NOMO-1 (cell line): ENCODE measurements around the gene ZBTB16.

ENCODE experiments used
- DNase-seq, 2 experiments: peaks; one replicate each; lab custom pipeline; 2025; ENCODE audit not compliant: unreplicated experiment in 2 of 2; lab: John Stamatoyannopoulos, UW

Gene ZBTB16

DNA sequence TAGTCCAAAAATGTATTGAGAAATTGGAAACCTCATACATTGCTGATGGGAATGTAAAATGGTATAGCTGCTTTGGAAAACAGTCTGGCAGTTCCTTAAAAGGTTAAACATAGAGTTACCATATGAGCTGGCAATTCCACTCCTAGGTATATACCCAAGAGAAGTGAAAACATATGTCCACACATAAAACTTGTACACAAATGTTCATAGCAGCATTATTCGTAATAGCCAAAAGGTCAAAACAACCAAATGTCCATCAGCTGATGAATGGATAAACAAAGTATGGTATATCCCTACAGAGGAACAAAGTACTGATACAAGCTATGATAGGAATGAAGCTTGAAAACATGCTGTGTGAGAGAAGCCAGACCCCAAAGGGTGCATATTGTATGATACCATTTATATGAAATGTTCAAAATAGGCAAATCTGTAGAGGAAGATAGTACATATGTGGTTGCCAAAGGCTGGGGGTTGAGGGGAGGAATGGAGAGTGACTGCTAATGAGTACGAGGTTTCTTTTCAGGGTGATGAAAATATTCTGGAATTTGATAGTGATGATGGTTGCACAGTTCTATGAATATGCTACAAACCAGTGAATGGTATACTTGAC is 85.8 kb downstream of the ZBTB16 start:
- DNase-seq: no peak

DNA sequence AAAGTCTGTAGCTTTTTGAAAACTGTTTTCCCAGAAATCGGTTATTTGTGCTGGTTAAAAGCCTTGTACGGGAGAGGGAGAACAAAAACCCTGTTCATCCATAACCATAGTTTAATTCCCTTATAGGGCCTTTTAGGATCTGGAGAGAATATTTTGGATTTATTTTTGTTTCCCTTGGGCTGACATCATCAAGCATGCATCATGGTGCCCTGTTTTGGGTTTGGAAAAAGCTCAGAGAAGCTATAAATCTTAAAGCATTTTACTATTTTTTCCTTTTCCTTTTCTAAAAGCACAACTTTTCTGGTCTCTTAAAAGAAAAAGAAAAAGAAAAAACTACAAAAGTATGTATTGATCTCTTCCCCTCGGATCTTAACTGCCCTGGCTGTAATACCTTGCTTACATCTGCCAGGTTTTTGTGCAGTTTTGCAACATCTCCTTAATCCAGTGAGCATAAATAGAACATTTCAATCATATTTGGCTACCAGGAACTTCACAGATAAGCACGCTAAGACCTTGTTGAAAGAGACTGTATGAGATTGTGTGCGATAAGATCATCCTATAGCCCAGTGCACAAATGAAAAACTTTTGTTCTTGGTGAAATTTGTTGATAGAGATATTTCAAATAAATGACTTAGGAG is 88.0 kb downstream of the ZBTB16 start:
- no peak for DNase-seq

DNA sequence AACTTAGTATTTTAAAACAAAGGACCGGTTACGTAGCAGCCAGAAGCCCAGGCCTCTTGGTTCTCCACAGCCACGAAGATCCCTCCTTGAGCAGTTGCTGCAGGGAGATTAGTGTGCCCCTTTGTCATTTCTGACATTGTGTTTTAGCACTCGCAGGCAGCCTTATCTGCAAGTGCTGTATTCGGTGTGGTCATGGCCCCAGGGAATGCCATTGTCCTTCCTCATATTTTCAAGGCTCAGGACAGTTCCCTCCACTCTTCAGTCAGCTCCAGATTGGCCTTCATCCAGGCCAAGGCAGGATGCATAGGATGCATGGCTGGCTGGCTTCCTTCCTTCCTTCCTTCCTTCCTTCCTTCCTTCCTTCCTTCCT is 88.5 kb downstream of the ZBTB16 start:
- no peak for DNase-seq

DNA sequence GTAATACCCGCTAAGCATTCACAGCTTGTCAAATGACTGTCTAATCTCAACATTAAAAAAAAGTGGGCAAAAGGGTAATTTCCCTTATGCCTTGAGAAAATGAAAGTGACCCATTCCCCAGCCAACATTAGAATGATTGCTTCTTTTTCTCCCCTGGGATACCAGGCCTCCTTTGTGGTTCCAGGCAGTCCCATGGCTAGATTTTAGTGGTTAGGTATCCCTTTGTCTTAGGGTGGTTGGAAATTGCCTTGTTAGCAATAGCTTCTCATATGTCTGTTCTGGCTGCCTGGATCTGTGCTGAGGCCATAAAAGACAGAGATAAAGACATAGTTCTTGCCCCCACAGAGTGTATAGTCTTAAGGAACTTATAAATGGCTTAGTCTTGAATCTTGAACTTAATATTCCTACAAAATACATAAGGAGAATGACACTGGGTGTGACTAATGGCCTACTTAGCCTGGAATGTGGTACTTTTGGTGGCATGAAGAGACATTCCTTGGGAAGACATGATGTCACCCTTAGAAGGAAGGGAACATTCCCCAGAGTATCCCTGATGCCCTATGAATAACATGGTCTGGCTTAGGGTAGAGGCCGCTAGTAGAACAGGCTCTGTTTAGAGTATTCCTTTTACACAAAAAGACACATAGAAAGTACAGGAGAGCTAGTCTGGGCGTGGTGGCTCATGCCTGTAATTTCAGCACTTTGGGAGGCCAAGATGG is 90.3 kb downstream of the ZBTB16 start:
- no peak for DNase-seq

DNA sequence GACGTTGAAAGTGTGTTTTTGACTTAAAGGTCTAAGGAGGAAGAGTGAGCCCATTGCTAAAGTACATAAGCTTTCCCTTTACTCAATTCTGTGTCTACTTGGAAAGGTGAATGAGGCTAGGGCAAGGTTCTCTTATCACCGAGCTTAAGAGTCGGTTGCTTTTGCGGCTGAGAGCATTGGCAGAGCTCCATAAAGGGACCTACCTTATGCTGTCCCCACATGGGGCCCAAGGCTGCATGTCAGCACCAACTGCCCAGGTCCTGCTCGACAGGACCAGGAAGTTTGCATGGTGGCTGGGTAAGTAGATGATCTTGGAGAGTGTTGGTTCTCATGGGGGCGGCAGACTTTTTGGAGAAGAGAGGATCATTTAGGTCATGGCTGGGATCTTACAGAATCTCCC is 91.2 kb downstream of the ZBTB16 start:
- no peak for DNase-seq

DNA sequence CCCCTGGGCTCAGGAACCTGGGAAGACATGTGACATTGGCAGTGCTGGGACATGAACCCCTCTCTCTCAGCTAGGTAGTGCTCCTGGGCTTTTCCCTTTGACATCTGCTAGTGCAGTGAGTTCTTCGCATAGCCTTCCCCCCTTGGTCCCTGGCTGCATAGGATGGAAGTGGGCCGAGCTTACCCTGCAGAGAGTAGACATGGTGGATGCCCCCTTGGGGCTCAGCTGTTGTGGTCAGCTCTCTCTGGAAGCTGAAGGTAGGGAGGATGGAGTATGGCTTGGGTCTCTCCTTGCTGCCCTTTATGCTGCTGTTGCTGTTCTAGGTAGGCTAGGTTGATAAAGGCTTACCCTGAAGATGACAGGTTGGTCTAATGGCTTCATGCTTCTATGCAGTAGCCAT is 92.1 kb downstream of the ZBTB16 start:
- DNase-seq: no peak

DNA sequence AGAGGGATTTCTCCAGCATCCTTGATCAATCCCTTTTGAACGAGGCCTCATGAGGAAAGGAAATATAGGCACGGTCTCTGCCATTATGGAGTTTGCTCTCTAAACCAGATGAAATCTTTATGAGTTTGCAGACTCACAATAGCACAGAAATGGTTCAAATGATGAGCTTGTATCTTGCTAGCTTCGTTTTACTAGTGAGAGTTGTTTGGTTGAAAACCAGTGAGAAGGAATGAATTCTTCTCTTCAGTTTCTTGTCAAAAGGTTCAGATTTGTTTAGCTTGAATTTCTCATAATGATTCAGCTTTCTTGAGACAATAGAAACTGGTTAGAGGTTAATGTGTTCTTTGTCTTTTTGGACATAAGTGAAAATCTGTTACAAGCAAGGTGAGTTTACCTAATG is 92.7 kb downstream of the ZBTB16 start:
- DNase-seq: no peak

DNA sequence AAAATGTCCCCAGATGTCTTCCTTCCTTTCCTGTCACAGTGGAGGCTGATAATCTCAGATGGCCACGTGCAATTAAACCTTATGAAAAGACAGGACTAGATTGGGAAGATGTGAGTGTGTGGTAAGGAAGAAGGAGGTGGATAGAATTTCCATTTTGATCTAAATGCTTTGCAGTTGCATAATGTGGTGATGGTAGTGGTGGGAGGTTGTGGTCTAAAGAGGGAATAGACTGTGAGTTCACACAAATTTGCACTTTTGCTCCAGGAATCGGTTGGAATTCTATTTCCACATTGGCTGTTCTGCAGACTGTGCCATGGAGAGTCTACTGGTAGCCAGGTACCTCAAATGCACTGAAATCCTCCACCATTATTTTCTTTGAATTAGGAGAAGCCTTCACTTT is 93.3 kb downstream of the ZBTB16 start:
- DNase-seq: no peak

DNA sequence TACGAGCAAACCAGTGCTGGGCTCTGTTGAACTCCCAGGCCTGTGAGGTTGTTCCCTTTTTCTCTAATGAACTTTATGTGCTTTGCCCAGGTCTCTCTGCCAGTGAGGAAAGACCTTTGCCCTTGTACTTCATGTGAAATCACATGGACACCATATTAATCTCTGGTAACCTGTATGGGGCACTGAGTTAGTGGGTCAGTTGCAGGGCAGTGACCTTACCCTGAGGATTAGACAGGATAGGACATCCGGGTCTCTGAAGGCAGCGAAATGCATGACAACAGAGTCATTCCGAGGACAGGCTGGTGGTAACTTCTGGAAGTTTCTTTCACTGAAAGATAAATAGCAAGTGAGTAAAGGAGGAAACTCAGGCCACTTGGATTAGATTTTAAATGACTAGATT is 93.7 kb downstream of the ZBTB16 start:
- DNase-seq: no peak

DNA sequence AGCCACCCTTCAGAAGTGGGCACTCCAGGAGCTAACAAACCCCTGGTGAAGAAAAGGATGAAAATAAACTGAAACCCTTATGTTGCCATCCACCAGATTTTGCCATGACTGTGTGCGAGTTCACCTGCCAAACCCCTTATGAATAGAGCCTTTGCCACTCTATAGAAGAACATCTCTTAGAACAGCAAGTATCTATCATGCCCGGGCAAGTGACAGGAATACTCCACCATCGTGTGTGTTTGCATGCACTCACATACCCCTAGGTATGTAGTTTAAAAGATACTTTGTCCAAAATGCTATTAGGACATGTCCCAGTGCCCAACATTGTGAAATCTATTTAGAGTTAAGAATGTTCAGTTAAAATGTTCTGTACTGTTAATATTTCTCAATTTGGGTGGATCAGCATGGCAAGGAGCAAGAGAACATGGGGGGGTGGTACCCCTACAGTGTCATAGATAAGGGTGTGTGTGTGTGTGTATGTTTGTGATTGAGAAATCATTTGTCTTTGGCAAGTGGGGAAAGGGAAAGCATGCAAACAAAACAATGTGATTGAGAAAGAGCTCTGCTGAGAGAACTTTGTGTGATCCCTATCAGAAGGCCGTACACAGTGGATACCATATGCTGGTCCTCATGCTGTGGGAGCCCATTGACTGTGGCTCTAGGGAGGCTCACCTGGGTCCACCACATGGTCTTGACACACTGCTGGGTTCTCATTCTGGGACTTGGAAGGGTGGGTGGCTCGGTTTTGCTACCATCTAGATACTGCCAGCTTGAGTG is 94.9 kb downstream of the ZBTB16 start:
- peak; percentile 33 to 36 for DNase-seq

DNA sequence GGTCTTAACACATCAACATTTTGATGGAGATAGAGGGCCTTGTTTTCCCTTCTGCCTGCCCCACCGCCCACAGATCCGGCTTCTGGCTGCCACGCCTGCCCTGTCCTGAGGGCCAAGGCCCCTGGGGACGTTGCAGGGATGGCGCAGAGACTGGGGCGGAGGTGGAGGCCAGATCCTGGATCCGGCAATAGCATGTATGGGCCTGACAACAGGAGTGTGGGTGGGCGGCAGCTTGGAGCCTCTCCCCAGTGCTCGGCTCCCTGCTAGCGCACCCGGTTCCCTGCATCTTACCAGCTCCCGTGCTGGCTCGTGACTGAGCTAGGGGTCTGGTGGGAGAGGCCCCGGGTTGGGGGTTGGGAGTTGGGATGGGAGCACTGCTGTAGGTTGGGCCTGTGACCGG is 95.6 kb downstream of the ZBTB16 start:
- no peak for DNase-seq

DNA sequence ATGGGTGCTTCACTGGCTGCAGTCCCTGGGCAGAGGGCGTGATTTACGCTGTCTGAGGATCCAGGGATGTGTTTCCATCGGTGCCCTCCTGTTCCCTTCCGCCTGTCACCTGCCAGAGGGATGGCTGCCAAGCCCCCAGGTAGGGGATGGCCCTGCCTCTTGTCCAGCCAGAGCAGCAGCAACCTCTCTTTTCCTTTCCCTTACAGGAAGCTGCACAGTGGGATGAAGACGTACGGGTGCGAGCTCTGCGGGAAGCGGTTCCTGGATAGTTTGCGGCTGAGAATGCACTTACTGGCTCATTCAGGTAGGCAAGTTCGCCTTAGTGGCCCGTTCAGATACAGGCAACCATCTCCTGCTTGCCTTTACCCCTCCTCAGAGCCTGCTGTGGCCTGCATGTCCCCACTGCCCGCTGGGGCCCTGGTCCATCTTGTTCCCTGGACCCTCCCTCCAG is 96.6 kb downstream of the ZBTB16 start:
- DNase-seq: no peak

DNA sequence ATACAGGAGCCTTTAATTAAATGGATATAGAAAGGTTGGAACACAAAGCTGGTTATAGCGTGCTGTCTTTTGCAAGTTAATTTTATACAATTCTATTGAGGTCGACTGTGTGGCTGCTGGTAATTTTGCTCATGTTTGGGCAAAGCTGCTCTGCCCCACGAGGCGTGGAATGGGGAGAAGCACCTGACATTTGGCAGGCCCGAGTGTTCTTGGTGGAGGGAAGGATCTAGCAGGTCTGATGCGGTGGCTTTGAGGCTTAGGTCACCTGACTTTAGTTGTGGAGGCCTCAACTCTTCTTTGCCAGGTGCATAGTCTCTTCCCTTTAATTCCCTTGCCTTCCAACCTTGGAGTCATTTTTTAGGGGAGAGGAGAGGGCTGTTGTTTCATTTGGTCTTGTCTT is 97.3 kb downstream of the ZBTB16 start:
- no peak for DNase-seq

DNA sequence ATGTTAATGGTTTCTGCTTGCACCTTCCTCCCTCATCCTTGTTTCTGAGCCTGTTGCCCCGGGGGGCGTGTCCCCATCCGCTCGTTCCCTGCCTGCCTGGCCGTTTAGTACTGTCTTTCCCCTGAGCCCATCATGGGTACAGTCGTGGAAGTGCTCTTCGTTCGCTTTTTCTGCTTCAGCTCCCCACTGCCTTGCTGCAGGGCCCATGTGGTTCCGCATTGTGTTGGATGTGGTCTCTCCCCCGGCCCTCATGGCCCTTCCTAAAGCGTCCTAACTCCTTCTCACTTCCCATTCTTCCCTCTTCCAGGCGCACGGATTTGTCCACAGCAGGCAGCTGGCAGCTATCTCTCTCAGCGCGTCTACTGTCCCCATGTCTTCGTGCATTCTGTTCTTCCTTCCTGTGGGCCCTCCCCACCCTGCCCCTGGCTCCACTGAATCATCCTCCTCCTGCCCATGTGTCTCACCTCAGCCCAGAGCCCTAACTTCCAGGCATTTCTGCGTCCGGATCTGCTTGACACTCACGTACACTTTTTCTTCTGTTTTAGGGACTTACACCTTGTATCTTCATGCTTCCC is 98.1 kb downstream of the ZBTB16 start:
- DNase-seq: no peak

DNA sequence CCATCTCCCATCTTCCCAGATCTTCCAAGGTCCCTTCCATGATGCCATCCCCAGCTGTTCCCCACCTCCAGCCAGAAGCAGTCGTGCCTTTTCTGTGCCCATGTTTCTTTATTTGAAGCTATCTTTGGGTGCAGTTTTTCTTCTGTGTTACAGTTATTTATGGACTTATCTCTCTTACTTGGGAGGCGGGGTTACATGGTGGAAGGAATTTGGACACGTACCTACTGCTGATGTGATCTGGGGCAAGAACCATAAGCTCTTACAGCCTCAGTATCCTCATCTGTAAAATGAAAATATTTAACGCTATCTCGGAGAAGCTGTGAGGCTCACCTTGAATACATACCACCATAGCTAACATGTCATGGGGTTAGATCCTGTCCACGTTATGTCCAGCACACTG is 98.9 kb downstream of the ZBTB16 start:
- DNase-seq: no peak

DNA sequence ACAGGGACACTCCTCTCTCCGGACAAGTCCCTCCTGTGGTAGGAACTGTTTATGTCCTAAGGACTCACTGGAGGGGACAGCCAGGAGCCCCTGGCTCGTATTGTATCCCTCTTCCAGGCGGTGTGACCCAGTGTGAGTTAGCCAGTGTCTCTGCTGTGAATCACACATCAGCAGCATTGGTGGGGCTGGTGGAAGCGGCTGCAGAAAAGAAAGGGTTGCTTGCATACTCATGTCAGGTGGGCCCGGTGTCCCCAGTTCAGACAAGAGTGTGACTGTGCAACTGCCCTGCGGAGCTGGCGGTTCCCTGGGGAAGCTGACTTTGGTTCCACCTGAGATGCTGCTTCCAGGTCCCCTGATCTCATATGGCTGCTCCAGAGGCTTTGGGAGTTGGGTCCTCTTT is 99.4 kb downstream of the ZBTB16 start:
- no peak for DNase-seq

DNA sequence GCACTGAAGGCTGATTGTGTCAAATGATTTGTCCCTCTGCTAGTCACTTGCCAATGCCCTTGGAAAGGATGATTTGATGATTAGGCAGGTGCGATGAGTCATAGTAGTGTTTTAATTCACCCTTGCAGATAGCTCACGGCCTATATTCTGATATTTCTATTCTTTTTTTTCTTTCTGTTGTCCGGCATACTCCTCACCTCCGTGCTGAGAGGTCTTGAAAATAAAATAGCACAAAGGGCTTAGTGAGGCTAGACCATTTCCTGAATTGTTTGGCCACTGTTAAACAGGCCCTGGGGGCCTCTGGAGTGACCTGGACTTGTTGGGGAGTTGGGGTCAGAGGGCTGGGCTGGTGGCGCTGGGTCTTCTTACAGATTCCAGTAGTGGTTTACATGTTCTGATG is 99.8 kb downstream of the ZBTB16 start:
- DNase-seq: no peak

DNA sequence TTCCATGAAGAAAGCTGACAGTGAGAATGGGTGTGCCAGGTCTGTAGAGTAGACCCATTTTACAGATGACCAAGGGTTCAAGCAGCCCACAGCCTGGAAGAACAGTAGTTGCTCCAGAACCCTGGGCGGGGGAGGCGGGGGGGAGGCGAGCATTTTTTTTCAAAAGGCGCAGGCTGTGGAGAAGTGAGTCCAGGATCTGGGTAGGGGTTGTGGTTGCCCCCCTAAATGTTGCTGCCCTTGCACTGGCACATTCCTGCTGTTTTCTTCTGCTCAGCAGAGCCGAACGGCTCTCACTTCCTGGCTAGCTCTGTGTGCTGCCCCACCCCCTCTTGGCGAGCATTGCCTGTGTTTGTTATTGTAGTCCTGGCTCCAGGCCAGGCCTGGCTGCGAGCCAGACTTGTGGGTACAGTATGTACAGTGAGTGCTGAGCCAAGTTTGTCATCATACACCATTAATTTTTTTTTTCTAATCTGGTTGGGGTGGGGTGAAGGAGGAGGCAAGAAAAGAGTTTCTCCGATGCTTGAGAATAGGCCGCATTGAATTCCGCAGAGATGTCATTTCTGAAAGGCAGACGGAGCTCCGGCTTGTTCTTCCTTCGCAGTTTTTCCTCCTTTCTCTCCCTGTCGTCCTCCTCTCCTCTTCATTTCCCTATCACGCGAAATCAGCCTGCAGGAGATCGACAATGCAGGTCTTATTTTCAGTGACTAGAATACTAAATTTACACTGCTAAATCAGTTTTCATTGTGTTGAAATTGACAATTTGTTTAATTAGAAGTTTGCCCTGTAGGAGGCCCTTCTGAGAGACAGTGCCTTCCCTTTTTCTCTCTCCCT is 100.5 kb downstream of the ZBTB16 start:
- DNase-seq: peak; percentile 85 to 89

DNA sequence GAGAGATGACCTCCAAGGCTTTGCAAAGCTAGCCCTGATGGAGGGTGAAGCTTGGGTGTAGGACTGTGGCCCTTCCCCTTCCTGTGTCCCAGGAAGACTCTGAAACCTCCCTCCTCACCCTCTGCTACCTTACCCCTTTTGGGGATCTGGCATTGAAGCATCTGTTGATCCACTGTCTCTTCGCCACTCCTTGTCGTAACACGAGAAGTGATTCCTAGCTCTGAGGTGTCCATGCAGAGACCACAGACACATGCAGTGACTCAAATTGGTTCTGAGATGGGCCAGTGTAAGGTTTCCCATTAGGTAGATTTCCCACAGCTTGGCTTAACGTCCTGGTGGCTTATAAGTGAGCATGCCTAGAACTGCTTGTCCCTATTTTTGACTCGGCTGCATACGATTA is 101.4 kb downstream of the ZBTB16 start:
- no peak for DNase-seq

DNA sequence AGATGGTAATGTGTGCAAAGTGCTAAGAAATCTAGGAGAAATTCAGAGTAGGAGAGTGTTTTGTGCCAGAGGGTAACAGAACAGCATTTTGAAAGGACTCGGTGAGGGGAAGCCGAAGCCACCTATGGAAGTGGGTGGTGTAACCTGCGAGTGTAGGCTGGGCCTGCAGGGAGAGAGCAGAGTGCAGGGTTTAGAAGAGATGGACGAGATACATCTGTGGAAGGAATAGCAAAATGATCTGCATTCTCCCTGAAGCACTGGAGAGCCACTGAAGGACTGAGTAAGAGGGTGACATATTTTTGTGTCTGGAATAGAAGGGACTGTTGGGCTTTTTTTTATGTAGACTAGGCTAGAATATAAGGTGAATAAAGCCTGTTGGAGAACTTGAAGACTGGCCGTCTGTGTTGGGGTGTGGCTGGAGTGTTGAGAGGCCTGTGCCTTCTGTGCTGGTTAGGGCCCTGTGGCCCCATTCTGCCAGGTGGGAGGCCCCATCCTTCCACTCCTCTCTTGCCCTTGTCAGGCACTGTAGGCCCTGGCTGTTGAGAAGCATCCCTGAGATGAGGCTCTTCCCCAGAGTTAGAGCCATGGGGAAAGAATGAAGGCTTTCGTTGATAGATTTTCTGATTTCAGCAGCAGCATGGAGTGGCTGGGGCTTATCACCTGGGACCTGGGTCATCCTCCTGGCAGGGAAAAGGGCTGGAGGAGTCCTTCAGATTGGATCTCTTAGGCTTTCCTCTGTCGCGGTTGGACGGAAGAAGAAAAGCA is 102.2 kb downstream of the ZBTB16 start:
- DNase-seq: no peak
